GM12864 (cell line): Measurements from ENCODE around the gene RPL14.

Source experiments
- DNase-seq: peaks from one replicate; pipeline ENCODE4 v3.0.0-alpha.2; 2011; ENCODE audit warnings: low read depth
- H3K4me3 ChIP-seq: 2 replicates; pipeline ENCODE4 v1.5.1; 2011; ENCODE audit warnings: mild to moderate bottlenecking, low read depth, low read length, control low read depth
- TF ChIP-seq, protein P1 (sequence below): IDR thresholded peaks from 2 replicates; pipeline ENCODE4 v1.5.1; 2011; ENCODE audit warnings: low read depth, mild to moderate bottlenecking, moderate library complexity, low read length, control low read depth, inconsistent platforms; ENCODE audit errors: missing control alignments

The RPL14 gene

GRCh38 chr3:40456940-40457823, at the start of gene RPL14:
Gene RPL14 (plus strand): TSS chr3:40457339. CDS start chr3:40457472, 133 bp downstream.
- peak within 1 kb of the TSS; percentile 90 for H3K4me3 ChIP-seq
- DNase-seq, result peak; percentile 89
- TF ChIP-seq, protein P1, sequence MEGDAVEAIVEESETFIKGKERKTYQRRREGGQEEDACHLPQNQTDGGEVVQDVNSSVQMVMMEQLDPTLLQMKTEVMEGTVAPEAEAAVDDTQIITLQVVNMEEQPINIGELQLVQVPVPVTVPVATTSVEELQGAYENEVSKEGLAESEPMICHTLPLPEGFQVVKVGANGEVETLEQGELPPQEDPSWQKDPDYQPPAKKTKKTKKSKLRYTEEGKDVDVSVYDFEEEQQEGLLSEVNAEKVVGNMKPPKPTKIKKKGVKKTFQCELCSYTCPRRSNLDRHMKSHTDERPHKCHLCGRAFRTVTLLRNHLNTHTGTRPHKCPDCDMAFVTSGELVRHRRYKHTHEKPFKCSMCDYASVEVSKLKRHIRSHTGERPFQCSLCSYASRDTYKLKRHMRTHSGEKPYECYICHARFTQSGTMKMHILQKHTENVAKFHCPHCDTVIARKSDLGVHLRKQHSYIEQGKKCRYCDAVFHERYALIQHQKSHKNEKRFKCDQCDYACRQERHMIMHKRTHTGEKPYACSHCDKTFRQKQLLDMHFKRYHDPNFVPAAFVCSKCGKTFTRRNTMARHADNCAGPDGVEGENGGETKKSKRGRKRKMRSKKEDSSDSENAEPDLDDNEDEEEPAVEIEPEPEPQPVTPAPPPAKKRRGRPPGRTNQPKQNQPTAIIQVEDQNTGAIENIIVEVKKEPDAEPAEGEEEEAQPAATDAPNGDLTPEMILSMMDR, result no peak

DNA sequence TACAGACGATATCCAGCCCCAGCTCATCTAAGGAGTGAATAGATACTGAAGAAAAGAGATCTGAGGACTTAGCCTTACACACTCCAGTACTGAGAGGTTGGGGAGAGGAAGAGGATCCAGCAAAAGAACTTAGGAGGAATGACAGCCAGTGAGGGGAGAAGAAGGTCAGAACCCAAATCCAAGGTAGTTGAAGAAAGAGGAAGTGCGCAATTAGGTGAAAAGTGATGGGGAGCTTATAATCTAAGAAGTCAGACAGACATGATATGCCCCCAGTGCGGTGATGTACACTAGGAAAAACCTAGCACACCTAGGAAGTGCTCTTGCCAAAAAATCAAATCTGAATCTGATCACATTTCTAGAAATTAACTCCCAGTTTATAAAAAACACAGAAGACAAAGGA, 49.5 kb upstream of the RPL14 start:
- no peak overlapping the region for H3K4me3 ChIP-seq
- TF ChIP-seq, protein P1, result no peak
- no peak for DNase-seq

- no peak for DNase-seq
- TF ChIP-seq, protein P1, result no peak
- no peak overlapping the region for H3K4me3 ChIP-seq
Measured at GRCh38 chr3:40414270-40414669, 42.9 kb upstream of the RPL14 start.

GRCh38 chr3:40417845-40418543, 39.1 kb upstream of the RPL14 start:
- H3K4me3 ChIP-seq, result no peak overlapping the region
- no peak for DNase-seq
- TF ChIP-seq, protein P1, result no peak

DNA sequence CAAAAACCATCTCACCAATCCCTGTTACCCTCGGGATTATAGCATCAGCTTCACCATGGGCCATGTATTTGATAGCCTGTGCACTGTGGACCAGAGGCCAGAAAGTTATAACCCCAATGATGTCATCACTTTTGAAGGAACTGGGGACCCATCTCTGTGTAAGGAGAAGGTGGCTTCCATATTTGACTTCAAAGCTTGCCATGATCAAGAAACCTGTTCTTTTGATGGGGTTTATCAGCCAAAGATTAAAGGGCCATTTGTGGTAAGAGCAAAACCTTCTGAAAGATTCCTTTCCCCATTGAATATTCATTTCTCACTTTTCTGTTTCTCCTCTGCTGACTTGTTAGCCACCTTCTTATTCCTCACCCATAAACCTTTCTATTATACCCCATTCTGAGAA, 34.3 kb upstream of the RPL14 start:
- no peak for DNase-seq
- TF ChIP-seq, protein P1, result no peak
- no peak overlapping the region for H3K4me3 ChIP-seq

DNA sequence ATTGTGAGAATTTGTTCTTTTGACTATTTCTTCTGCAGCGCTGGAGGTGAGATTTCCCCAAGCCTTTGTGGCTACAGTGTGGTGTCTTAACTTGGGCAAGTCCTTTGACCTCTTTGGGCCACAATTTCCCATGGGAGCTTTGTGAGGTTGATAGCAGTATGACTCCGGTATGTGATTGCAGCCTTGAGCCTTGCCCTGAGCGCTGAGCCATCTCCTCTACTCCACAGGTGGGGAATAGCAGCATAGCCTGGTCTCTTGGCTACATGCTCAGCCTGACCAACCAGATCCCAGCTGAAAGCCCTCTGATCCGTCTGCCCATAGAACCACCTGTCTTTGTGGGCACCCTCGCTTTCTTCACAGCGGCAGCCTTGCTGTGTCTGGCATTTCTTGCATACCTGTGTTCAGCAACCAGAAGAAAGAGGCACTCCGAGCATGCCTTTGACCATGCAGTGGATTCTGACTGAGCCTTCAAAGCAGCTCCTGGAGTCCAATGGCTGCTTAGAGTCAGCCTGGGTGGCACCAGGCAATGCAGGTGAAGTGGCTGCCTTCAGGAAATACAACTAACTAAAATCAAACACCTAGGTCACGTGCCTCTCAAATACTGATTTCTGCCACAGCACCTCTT, 30.0 kb upstream of the RPL14 start:
- DNase-seq, result no peak
- TF ChIP-seq, protein P1, result no peak
- no peak overlapping the region for H3K4me3 ChIP-seq
